GM13976 (cell line): ENCODE results near the gene MKI67.

Experiments
- DNase-seq: peaks from one replicate; pipeline ENCODE4 v3.0.0; 2012; ENCODE audit warnings: low spot score
- in situ Hi-C: fragments of 300-500 bp; cut with MboI; formaldehyde crosslinking; loops from one replicate; pipeline ENCODE4 v1.12.0; 2022; ENCODE audit warnings: low sequenced_read_pairs, mixed read lengths, inconsistent platforms; ENCODE audit not compliant: unreplicated experiment
- TF ChIP-seq, protein P1 (sequence below): IDR thresholded peaks from 2 replicates; pipeline ENCODE4 v1.5.1; 2012; ENCODE audit warnings: borderline replicate concordance, mild to moderate bottlenecking; ENCODE audit not compliant: insufficient read depth; ENCODE audit errors: extremely low read depth, missing control alignments, control extremely low read depth

Gene MKI67

DNA sequence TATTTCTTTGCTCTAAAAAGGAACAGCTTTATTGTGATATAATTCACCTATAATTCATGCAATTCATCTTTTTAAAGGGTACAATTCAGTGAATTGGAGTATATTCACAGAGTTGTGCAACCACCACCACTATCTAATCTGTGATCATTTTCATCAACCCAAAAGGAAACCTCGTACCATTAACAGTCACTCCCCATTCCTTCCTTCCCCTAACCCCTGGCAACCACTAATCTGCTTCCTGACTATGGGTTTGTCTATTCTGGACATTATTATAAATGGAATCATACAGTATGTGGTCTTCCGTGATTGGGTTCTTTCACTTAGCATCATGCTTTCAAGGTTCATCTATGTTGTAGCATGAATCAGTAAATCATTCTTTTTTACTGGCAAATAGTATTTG is 52.3 kb downstream of the MKI67 start:
- in situ Hi-C loops, result no loop called here
- TF ChIP-seq, protein P1, sequence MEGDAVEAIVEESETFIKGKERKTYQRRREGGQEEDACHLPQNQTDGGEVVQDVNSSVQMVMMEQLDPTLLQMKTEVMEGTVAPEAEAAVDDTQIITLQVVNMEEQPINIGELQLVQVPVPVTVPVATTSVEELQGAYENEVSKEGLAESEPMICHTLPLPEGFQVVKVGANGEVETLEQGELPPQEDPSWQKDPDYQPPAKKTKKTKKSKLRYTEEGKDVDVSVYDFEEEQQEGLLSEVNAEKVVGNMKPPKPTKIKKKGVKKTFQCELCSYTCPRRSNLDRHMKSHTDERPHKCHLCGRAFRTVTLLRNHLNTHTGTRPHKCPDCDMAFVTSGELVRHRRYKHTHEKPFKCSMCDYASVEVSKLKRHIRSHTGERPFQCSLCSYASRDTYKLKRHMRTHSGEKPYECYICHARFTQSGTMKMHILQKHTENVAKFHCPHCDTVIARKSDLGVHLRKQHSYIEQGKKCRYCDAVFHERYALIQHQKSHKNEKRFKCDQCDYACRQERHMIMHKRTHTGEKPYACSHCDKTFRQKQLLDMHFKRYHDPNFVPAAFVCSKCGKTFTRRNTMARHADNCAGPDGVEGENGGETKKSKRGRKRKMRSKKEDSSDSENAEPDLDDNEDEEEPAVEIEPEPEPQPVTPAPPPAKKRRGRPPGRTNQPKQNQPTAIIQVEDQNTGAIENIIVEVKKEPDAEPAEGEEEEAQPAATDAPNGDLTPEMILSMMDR, result no peak
- DNase-seq, result no peak

DNA sequence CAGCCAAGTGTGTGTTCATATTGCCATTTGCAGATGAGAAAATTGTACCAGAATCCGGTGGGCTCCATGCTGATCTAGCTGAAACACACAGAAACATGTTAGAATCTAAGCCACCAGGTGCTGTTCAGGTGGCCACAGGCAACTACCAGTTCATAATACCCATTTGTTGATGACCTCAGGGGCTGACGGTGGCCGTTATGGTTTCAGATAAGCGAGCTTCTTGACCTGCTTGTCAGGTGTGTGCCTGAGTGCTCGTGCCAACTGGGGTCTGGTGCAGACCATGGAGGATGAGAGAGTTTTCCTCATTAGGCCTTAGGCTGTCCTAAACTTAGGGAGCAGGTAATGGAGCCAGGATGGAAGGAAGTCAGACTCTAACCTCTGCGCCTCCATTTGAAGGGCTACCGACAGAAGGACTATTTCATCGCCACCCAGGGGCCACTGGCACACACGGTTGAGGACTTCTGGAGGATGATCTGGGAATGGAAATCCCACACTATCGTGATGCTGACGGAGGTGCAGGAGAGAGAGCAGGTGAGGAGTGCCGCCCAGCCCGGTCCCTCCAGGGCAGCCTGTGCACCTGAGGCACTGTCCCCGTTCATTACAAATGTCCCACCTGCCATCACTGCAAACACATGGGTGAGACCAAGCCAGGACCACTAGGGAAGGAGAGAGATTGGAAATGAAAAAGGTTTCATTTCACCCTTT is 53.1 kb downstream of the MKI67 start:
- in situ Hi-C loops, result no loop called here
- TF ChIP-seq, protein P1, result no peak
- DNase-seq, result no peak

DNA sequence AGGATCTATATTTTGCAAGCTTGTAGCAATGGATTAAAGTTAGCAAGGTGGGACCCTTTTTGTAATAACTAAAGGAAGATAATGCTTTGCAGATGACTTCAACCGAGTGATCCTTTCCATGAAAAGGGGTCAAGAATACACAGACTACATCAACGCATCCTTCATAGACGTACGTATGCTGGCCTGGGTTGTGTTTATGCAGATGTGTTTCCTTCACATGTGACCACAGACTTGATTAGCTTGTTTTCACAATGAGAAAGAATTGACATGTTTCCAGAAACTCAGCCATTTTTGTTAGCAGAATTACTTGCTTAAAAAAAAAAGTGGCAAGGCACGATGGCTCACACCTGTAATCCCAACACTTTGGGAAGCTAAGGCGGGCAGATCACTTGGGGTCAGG is 54.2 kb downstream of the MKI67 start:
- TF ChIP-seq, protein P1, result no peak
- DNase-seq, result no peak
- in situ Hi-C loops, result no loop called here

DNA sequence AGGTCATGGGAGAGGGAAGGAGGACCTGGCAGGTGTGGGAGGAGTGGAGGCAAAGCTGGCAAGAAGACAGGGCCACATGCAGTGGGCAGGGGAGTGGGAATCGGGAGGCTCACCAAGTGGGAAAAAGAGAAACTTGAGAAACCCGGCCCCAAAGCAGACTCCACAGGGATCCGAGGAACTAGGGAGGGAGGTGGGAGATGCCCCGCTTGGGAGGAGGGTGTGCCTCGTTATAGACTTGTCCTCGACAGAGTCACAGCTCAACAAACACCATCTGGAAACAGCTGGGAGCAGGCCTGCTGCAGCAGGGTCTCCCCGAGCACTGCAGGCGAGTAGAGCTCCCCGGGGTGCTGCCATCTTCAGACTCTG is 54.8 kb downstream of the MKI67 start:
- in situ Hi-C loops, result no loop called here
- TF ChIP-seq, protein P1, result no peak
- no peak for DNase-seq

DNA sequence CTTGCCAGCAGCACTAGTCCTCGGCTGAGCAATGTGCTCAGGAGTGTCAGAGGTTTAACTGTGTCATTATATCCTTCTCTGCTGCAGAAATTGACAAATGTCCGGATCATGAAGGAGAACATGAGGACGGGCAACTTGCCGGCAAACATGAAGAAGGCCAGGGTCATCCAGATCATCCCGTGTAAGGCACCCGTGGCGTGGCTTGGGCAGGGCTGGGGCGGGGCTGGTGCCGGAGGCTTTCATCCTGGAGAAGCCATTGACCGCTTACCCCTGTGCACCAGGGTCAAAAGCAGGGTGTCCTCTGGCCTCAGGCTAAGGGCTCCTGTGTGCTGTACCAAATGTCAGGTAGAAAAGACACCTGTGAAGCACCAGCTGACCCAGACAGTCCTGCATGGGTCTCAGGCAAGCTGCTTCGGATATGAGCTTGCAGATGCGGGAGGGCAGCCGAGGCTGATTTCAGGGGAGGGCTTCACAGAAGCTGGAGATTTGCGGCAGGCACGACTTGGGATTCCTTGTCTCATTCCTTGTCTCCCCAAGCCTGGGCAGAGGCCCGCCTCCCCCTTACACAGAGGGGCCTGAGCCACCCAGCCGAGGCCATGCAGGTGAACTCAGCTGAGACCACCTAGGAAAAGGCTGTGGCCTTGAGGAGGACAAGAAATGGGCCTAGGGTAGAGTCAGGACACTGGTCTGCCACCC is 55.4 kb downstream of the MKI67 start:
- DNase-seq, result no peak
- in situ Hi-C loops, result no loop called here

DNA sequence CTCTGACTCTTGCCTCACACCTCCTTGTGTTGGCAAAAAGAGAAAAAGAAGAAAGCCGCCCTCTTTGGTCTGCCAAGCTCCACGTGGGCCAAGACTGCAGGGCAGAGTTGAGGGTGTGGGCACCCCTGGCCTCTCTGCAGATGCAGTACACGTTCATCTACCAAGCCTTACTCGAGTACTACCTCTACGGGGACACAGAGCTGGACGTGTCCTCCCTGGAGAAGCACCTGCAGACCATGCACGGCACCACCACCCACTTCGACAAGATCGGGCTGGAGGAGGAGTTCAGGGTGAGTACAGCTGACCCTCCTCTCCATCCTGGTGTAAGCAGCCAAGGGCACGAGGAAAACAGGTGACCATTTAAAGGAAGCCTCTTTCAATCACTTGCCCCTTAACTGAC is 56.1 kb downstream of the MKI67 start:
- DNase-seq, result no peak
- TF ChIP-seq, protein P1, result no peak
- in situ Hi-C loops, result no loop called here

More for the DNA sequence above, 55.4 kb downstream of the MKI67 start:
- TF ChIP-seq, protein P1, result no peak
